GM18868 (cell line): ENCODE measurements around the gene CDH26.

Experiments used
- ATAC-seq: cut with Tn5 transposase; IDR thresholded peaks from one replicate; pipeline ENCODE4 v1.9.1; 2021; ENCODE audit warnings: mild to moderate bottlenecking, moderate library complexity; ENCODE audit not compliant: unreplicated experiment

CDH26 gene

GRCh38 chr20:59977086-59977485 lies 18.9 kb downstream of the CDH26 start:
- no peak for ATAC-seq

GRCh38 chr20:59983076-59983475 lies 24.9 kb downstream of the CDH26 start:
- ATAC-seq, result no peak

GRCh38 chr20:59984541-59984940 lies 26.3 kb downstream of the CDH26 start:
- ATAC-seq, result no peak

GRCh38 chr20:59985164-59985563 lies 26.9 kb downstream of the CDH26 start:
- ATAC-seq, result no peak

GRCh38 chr20:59985864-59986263 lies 27.6 kb downstream of the CDH26 start:
- no peak for ATAC-seq

- no peak for ATAC-seq
Observed at GRCh38 chr20:59987135-59987534, 28.9 kb downstream of the CDH26 start.

- no peak for ATAC-seq
Observed at GRCh38 chr20:59988141-59988540, 29.9 kb downstream of the CDH26 start.

- no peak for ATAC-seq
Observed at GRCh38 chr20:59992526-59993084, 34.4 kb downstream of the CDH26 start.

- no peak for ATAC-seq
Observed at GRCh38 chr20:59993736-59994430, 35.7 kb downstream of the CDH26 start.

GRCh38 chr20:59994697-59995122 lies 36.5 kb downstream of the CDH26 start:
- no peak for ATAC-seq

GRCh38 chr20:59996108-59996507 lies 37.9 kb downstream of the CDH26 start:
- ATAC-seq, result no peak

- no peak for ATAC-seq
Observed at GRCh38 chr20:59997896-59998295, 39.7 kb downstream of the CDH26 start.

GRCh38 chr20:59999502-59999901 lies 41.3 kb downstream of the CDH26 start:
- no peak for ATAC-seq

GRCh38 chr20:60000271-60001042 lies 42.2 kb downstream of the CDH26 start:
- no peak for ATAC-seq

- no peak for ATAC-seq
Observed at GRCh38 chr20:60001108-60001507, 42.9 kb downstream of the CDH26 start.

GRCh38 chr20:60003776-60004175 lies 45.6 kb downstream of the CDH26 start:
- ATAC-seq, result no peak

- ATAC-seq, result no peak
Observed at GRCh38 chr20:60006261-60006660, 48.0 kb downstream of the CDH26 start.

GRCh38 chr20:60007464-60007863 lies 49.2 kb downstream of the CDH26 start:
- ATAC-seq, result no peak

GRCh38 chr20:60008130-60008808 lies 50.0 kb downstream of the CDH26 start:
- peak; percentile 66 for ATAC-seq

GRCh38 chr20:60009318-60009717 lies 51.1 kb downstream of the CDH26 start:
- ATAC-seq, result no peak

- ATAC-seq, result no peak
Observed at GRCh38 chr20:60009826-60010616, 51.8 kb downstream of the CDH26 start.
